22Rv1 (cell line): ENCODE data around the gene DELE1.

Source experiments
- H3K27ac ChIP-seq: fragments of 450-650 bp; 2 replicates; pipeline ENCODE4 v1.5.1; 2017
- ZFX ChIP-seq: fragments of 450-650 bp; IDR thresholded peaks from 2 replicates; pipeline ENCODE4 v1.6.1; 2017; ENCODE audit warnings: antibody characterized with exemption, borderline replicate concordance
- TF ChIP-seq, protein P1 (sequence below): fragments of 450-650 bp; IDR thresholded peaks from 2 replicates; pipeline ENCODE4 v1.5.1; 2017; ENCODE audit warnings: mild to moderate bottlenecking

Gene DELE1

DNA sequence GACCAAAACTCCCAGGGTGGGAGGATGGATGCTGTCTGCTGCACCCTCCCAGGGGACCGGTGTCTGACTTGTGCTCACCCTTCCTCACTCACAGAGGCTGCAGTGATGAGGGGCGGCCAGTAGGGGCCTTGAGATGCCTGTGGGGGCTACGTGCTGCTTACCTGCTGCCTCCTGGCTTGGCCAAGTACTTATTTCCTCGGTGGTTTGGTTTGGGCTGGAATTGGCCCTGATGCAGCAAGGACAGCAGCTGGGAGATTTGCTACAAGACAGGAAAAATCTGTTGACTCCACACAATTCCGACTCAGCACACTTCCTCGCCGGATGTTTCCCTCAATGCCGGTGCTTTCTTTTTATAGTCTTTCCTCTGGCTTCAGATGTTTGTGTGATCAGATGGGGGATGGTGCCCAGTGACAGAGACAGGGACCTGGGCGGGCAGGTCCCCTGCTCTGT is 27.7 kb downstream of the DELE1 start:
- TF ChIP-seq, protein P1, sequence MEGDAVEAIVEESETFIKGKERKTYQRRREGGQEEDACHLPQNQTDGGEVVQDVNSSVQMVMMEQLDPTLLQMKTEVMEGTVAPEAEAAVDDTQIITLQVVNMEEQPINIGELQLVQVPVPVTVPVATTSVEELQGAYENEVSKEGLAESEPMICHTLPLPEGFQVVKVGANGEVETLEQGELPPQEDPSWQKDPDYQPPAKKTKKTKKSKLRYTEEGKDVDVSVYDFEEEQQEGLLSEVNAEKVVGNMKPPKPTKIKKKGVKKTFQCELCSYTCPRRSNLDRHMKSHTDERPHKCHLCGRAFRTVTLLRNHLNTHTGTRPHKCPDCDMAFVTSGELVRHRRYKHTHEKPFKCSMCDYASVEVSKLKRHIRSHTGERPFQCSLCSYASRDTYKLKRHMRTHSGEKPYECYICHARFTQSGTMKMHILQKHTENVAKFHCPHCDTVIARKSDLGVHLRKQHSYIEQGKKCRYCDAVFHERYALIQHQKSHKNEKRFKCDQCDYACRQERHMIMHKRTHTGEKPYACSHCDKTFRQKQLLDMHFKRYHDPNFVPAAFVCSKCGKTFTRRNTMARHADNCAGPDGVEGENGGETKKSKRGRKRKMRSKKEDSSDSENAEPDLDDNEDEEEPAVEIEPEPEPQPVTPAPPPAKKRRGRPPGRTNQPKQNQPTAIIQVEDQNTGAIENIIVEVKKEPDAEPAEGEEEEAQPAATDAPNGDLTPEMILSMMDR: peak; percentile 45
- no peak for TF ChIP-seq ZFX
- H3K27ac ChIP-seq: no peak overlapping the region

DNA sequence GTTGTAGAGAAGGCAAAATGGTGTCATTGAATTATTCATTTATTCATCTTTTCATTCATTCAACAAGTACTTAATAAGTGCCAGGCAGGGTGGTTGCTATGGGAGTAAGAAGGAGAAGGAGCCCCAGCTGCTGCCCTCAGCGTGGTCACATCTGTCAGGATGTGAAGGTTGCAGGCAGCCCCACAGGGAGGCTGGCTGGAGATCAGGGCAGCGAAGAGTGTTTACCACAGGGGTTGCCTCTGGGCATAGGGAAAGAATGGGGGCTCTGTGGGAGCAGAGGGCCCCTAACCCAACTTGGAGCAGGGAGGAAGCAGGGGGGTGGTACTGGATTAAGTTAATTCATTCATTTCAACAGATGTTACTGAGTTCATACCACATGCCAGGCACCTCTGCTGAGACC is 28.3 kb downstream of the DELE1 start:
- no peak overlapping the region for H3K27ac ChIP-seq
- no peak for TF ChIP-seq ZFX
- TF ChIP-seq, protein P1: no peak

DNA sequence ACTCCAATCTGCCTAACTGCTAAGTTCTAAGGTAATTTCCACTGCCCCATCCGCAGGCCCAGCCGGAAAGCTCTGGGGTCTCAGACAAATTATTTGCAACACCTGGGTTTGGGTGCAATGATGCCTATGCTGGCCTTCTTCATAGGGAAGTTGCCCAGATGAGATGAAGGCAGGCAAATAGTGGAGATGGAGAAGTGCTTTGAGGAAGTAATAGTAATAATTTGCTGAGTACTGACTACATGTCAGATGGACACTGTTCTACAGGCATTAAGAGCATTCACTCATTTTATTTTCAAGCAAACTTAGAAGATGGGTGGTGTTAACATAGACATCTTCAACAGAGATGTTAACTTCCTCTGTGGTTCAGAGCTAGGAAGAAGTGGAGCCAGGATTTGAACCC is 30.5 kb downstream of the DELE1 start:
- TF ChIP-seq ZFX: no peak
- no peak overlapping the region for H3K27ac ChIP-seq

DNA sequence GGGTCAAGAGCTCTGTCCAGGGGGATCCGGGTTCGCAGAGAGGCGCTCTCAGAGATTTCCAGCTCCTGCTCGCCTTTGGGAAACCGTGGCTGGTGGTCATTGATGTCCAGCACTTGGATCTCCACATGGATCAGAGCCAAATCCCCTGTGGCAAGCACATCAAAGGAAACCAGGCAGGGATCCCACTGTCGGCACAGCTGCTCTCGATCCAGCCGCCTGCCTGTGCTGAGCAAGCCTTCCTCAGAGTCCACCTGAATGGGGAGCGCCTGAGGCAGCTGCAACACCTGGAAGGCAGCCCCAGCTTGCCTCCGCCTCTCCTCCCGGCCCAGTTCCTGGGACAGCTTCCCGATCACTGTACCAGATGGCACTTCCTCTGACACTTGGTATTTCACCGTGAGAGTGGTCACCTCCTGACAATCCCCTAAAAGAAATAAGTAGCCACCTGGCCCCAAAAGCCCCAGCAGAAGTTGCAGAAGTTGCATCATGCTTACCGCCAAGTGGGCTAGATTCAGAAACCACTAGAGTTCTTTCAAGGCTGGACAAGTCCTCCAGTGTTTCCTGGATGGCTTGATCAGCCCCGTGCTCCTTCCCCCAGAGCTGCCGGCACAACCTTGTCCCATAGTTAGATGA is 33.8 kb downstream of the DELE1 start:
- no peak overlapping the region for H3K27ac ChIP-seq
- TF ChIP-seq ZFX: no peak
- TF ChIP-seq, protein P1: no peak

DNA sequence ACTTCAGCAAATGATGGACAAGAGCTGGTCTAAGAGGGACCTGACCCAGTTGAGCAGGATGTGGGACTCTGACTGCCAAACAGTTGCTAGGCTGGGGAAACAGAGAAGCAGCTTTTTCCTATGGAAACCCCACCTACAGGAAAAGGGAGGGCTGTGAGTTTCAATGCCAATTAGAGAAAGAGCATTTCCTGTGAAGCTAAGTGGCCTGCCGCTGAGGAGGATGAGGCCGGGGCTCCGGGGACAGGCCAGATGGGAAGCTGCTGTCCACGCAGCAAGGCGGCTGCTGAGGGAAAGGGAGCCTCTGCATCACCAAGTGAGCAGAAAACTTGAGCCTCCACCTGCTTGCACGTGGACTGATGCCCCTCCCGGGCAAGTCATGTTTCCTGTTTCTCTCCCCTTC is 34.4 kb downstream of the DELE1 start, which contains the start of gene PCDH12:
Gene PCDH12 (minus strand): TSS at position 90 of the 400 bp plus-strand sequence. CDS start 351 bp downstream, outside the sequence.
- no peak for TF ChIP-seq ZFX
- TF ChIP-seq, protein P1: no peak
- H3K27ac ChIP-seq: no peak within 1 kb of the TSS

DNA sequence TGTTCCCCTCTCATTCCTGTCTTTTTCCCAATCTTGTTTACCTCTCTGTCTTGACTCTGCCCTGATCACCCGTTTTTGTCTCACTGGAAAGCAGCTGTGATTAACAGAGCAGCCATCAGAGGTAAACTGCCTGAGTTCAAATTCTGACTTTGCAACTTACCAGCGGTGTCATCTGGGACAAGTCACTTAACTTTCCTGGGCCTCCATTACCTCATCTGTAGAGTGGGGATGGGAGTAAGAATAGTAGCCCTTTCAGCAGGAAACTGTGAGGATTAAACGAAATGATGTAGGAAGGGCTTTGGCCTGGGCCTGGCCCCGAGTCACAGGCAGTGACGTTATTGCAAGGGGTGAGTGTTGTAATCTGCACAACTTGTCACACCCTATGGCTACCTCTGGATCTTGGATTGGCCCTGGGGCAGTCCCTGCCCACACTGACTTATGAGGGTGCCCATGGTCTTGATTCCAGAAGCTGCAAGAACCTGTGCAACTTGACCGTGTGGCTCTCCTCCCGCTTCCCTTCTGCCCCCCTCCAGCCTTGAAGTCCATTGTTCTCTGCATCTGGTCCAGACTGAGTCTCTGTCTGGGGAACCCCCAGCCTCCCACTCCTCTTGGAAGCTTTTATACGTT is 35.0 kb downstream of the DELE1 start:
- TF ChIP-seq, protein P1: no peak
- TF ChIP-seq ZFX: no peak
- no peak overlapping the region for H3K27ac ChIP-seq

DNA sequence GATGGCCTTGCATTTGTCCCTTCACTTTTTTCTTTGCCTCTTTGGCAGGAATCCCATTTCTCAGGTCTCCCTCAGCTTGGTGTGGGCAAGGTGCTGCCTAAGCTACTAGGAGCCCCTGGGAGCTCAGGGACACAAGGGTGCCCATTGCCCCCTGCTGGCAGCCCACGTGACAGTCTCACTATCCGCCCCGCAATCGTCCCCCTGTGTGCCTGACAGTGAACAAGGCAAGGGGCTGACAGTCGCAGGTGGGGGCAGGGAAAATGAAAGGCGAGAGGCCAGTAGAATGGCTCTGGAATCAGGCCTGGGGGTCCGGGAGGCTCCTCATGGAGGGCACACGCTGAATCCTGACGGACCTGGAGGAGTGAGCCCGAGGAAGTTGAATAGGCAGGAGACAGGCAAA is 36.3 kb downstream of the DELE1 start:
- no peak for TF ChIP-seq ZFX
- TF ChIP-seq, protein P1: peak; percentile 3; the same call in 1 of the 2 replicates
- H3K27ac ChIP-seq: no peak overlapping the region
